NB4 (cell line): ENCODE data around the gene PRR14.
"Not testable (repeated sequence)": the region's sequence is repeated elsewhere in the genome, so short reads cannot be mapped to it uniquely, and the experiment has no call there.

Experiments
- DNase-seq: peaks from one replicate; pipeline ENCODE4 v3.0.0; 2010; ENCODE audit warnings: low read depth
- H3K4me3 ChIP-seq: one replicate; pipeline ENCODE4 v1.5.1; 2011; ENCODE audit warnings: mild to moderate bottlenecking, low read depth, low read length, moderate library complexity
- MYC ChIP-seq: IDR thresholded peaks from 2 replicates; pipeline ENCODE4 v1.6.1; 2011; ENCODE audit warnings: low read depth, low read length
- POLR2A ChIP-seq: IDR thresholded peaks from 2 replicates; pipeline ENCODE4 v1.6.1; 2011; ENCODE audit warnings: mild to moderate bottlenecking; ENCODE audit not compliant: insufficient read length; ENCODE audit errors: extremely low read depth
- TF ChIP-seq, protein P1 (sequence below): IDR thresholded peaks from one replicate; pipeline ENCODE4 v1.5.1; 2012; ENCODE audit warnings: low read depth, low read length
- TF ChIP-seq, protein P2 (sequence below): IDR thresholded peaks from 2 replicates; pipeline ENCODE4 v1.6.1; 2011; ENCODE audit warnings: low read depth, low read length

Gene PRR14

GRCh38 chr16:30698816-30699614, 48.3 kb downstream of the PRR14 start, which contains the start of gene SRCAP:
Gene SRCAP, plus strand, starts transcription at chr16:30699171. Its CDS starts 1,654 bp downstream, at chr16:30700825.
- peak; percentile 89 for DNase-seq
- TF ChIP-seq MYC (peak; percentile 69; the same call in 1 of the 2 replicates), POLR2A (peak; percentile 62)
- TF ChIP-seq, protein P1, sequence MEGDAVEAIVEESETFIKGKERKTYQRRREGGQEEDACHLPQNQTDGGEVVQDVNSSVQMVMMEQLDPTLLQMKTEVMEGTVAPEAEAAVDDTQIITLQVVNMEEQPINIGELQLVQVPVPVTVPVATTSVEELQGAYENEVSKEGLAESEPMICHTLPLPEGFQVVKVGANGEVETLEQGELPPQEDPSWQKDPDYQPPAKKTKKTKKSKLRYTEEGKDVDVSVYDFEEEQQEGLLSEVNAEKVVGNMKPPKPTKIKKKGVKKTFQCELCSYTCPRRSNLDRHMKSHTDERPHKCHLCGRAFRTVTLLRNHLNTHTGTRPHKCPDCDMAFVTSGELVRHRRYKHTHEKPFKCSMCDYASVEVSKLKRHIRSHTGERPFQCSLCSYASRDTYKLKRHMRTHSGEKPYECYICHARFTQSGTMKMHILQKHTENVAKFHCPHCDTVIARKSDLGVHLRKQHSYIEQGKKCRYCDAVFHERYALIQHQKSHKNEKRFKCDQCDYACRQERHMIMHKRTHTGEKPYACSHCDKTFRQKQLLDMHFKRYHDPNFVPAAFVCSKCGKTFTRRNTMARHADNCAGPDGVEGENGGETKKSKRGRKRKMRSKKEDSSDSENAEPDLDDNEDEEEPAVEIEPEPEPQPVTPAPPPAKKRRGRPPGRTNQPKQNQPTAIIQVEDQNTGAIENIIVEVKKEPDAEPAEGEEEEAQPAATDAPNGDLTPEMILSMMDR, result no peak
- TF ChIP-seq, protein P2, sequence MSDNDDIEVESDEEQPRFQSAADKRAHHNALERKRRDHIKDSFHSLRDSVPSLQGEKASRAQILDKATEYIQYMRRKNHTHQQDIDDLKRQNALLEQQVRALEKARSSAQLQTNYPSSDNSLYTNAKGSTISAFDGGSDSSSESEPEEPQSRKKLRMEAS, result no peak; the same call in none of the 2 replicates
- peak within 1 kb of the TSS; percentile 92 for H3K4me3 ChIP-seq

GRCh38 chr16:30699615-30700099, 48.9 kb downstream of the PRR14 start:
- peak overlapping the region; percentile 92 for H3K4me3 ChIP-seq
- DNase-seq, result no peak
- TF ChIP-seq, protein P1, result no peak
- TF ChIP-seq, protein P2, result no peak
- TF ChIP-seq POLR2A (no peak), MYC (no peak)

DNA sequence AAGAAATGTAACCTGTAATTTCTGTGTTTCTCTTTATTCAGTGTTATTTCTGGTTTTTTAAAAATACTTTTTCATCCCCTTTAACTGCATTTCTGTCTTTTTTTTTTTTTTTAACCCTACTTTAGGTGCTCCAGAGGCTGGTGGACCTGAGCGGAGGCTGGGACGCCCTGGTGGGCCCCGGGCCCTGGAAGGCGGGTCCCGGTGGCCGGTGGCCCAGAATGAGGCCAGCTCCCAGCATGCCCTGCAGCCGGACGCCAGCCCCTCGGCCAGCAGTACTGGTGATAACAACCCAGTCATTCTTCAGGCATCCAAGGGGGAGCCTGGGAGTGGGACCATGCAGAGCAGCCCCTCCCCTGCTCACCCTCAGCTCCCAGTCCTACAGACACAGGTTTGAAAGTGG, 49.7 kb downstream of the PRR14 start:
- H3K4me3 ChIP-seq, result peak overlapping the region; percentile 92
- TF ChIP-seq, protein P1, result no peak
- no peak for TF ChIP-seq POLR2A
- TF ChIP-seq, protein P2, result no peak
- no peak for TF ChIP-seq MYC
- DNase-seq, result no peak

DNA sequence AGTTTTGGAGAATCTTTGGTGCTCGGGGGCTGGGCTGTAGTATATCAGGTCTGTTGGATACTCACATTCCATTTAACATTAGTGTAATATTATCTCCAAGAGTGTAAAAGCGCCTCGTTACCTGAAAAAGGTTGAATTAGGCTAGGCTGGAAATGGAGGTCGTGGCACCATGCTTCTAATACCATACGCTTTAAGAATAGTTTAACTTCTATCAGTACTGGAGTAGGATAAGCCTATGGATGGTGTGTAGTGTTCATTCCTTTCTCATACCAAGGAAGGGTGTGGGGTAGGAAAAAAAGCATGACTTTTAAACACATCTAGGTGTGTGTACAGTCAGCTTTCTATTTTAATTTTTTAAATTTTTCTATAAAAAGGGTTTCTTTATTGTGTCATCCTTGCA, 50.2 kb downstream of the PRR14 start:
- no peak overlapping the region for H3K4me3 ChIP-seq
- TF ChIP-seq MYC (no peak), POLR2A (no peak)
- TF ChIP-seq, protein P1, result no peak
- TF ChIP-seq, protein P2, result no peak
- DNase-seq, result no peak

- not testable (repeated sequence) for DNase-seq, H3K4me3 ChIP-seq
Measured at GRCh38 chr16:30703071-30703470, 52.3 kb downstream of the PRR14 start.

GRCh38 chr16:30703971-30704370, 53.2 kb downstream of the PRR14 start:
- DNase-seq, result no peak
- no peak overlapping the region for H3K4me3 ChIP-seq
- TF ChIP-seq, protein P2, result no peak
- TF ChIP-seq MYC (no peak), POLR2A (no peak)
- TF ChIP-seq, protein P1, result no peak
